HCT116 (cell line): ENCODE measurements around the gene RAD9A. TPM values are rescaled to one million over a fixed set of nuclear protein-coding genes. Genes with fewer than 3 reads are reported as not detected.

Source experiments
- ATAC-seq: fragments of 200-7000 bp; cut with Tn5 transposase; 2 replicates; pipeline ENCODE4 v1.9.1; 2020; ENCODE audit warnings: mild to moderate bottlenecking, moderate library complexity
- BruUV-seq: library from RNA; stranded (reverse); fragments of 400-500 nt; replicated peaks from 2 replicates; lab custom pipeline; 2021; lab: Mats Ljungman, UMichigan
- CTCF ChIA-PET: fragments of 300-600 bp; sonication (Branson Sonifier 250); formaldehyde crosslinking; loops from one replicate; lab custom pipeline; 2021; ENCODE audit warnings: antibody characterized with exemption; lab: Charles Lee
- POLR2A ChIA-PET: fragments of 300-600, 350-600 bp; sonication (Branson Sonifier 250); formaldehyde crosslinking; loops from one replicate; lab custom pipeline; 2021; ENCODE audit warnings: antibody characterized with exemption; lab: Charles Lee
- RAD21 ChIA-PET, 2 experiments: fragments of 300-600 bp; sonication (Branson Sonifier 250); formaldehyde crosslinking; loops; one replicate each; lab custom pipeline; 2023; ENCODE audit warnings: low total read pairs in 2 of 2; ENCODE audit not compliant: uncharacterized antibody in 2 of 2, unreplicated experiment in 2 of 2, low non-redundant PET in 1 of 2; lab: Charles Lee
- DNase-seq: peaks from one replicate; pipeline ENCODE4 v3.0.0-alpha.2; 2010; ENCODE audit warnings: low read depth, low spot score
- H2AFZ ChIP-seq: fragments of 200-600 bp; shearing (Covaris generic), sonication (generic); 2 replicates; pipeline ENCODE4 v1.6.1; 2017; ENCODE audit warnings: low read depth, mixed run types, mixed read lengths, antibody characterized with exemption, low read length; ENCODE audit not compliant: poor library complexity, severe bottlenecking
- H3K27ac ChIP-seq: 2 replicates; pipeline ENCODE4 v1.5.1; 2012; ENCODE audit warnings: low read depth, low read length
- H3K27me3 ChIP-seq: fragments of 200-600 bp; sonication (generic); 2 replicates; pipeline ENCODE4 v1.6.1; 2016; ENCODE audit warnings: mixed run types, low read length, mixed read lengths; ENCODE audit not compliant: insufficient read depth
- H3K36me3 ChIP-seq, 2 experiments: fragments of 200-500 bp in 1 of 2; fragments of 200-600 bp in 1 of 2; sonication (Bioruptor generic) in 1 of 2; sonication (generic) in 1 of 2; 2 replicates each; pipeline versions ENCODE4 v1.5.1 to v1.6.1; 2014 to 2016; ENCODE audit warnings: low read length in 2 of 2, inconsistent platforms in 1 of 2, mixed read lengths in 1 of 2, mixed run types in 1 of 2; ENCODE audit not compliant: insufficient read depth in 2 of 2, control insufficient read depth in 1 of 2
- H3K4me1 ChIP-seq, 2 experiments: fragments of 200-600 bp in 1 of 2; sonication (generic) in 1 of 2; 2 replicates each; pipeline versions ENCODE4 v1.5.1 to v1.6.1; 2012 to 2017; ENCODE audit warnings: low read length in 2 of 2, inconsistent platforms in 1 of 2, mild to moderate bottlenecking in 1 of 2, mixed read lengths in 1 of 2, mixed run types in 1 of 2, moderate library complexity in 1 of 2; ENCODE audit not compliant: insufficient read depth in 2 of 2, control insufficient read depth in 1 of 2
- H3K4me2 ChIP-seq: fragments of 200-600 bp; sonication (generic); 2 replicates; pipeline ENCODE4 v1.6.1; 2017; ENCODE audit warnings: mixed run types, low read length, mixed read lengths
- H3K4me3 ChIP-seq, 2 experiments: fragments of 200-600 bp in 1 of 2; sonication (generic) in 1 of 2; replicated peaks in 1 of 2; 2 replicates each; pipeline ENCODE4 v1.5.1; 2011 to 2016; ENCODE audit warnings: low read length in 2 of 2, control low read depth in 1 of 2, low read depth in 1 of 2, mild to moderate bottlenecking in 1 of 2, mixed read lengths in 1 of 2, mixed run types in 1 of 2
- H3K79me2 ChIP-seq: fragments of 200-600 bp; sonication (generic); 2 replicates; pipeline ENCODE4 v1.6.1; 2017; ENCODE audit warnings: mild to moderate bottlenecking, mixed run types, low read length, moderate library complexity, mixed read lengths; ENCODE audit not compliant: insufficient read depth
- H3K9ac ChIP-seq: fragments of 200-600 bp; sonication (generic); 2 replicates; pipeline ENCODE4 v1.6.1; 2016; ENCODE audit warnings: low read length, mixed read lengths
- H3K9me2 ChIP-seq: fragments of 200-600 bp; sonication (generic), shearing (Covaris generic); 2 replicates; pipeline ENCODE4 v1.6.1; 2017; ENCODE audit warnings: mixed run types, mild to moderate bottlenecking, moderate library complexity; ENCODE audit not compliant: insufficient read depth
- H3K9me3 ChIP-seq, 2 experiments: fragments of 200-500 bp in 1 of 2; fragments of 200-600 bp in 1 of 2; sonication (Bioruptor generic) in 1 of 2; sonication (generic) in 1 of 2; 2 replicates each; pipeline ENCODE4 v1.6.1; 2014 to 2017; ENCODE audit warnings: low read length in 2 of 2, mixed read lengths in 2 of 2, inconsistent platforms in 1 of 2, low read depth in 1 of 2, mild to moderate bottlenecking in 1 of 2, mixed run types in 1 of 2, moderate library complexity in 1 of 2; ENCODE audit not compliant: control insufficient read depth in 1 of 2, insufficient read depth in 1 of 2
- H4K20me1 ChIP-seq: fragments of 200-600 bp; sonication (generic), shearing (Covaris generic); 2 replicates; pipeline ENCODE4 v1.6.1; 2017; ENCODE audit warnings: mixed run types, mild to moderate bottlenecking, moderate library complexity; ENCODE audit not compliant: insufficient read depth
- ATF3 ChIP-seq: IDR thresholded peaks from 2 replicates; pipeline ENCODE4 v1.6.1; 2012
- CEBPB ChIP-seq: IDR thresholded peaks from 2 replicates; pipeline ENCODE4 v1.6.1; 2012; ENCODE audit warnings: low read depth
- CTCF ChIP-seq, 3 experiments: fragments of 200-600 bp in 1 of 3; sonication (generic) in 1 of 3; IDR thresholded peaks in 2 of 3; conservative IDR thresholded peaks in 1 of 3; 2 replicates each; pipeline ENCODE4 v1.5.1; 2012 to 2017; ENCODE audit warnings: low read depth in 2 of 3, low read length in 2 of 3, antibody characterized with exemption in 1 of 3, borderline replicate concordance in 1 of 3, control low read depth in 1 of 3, mild to moderate bottlenecking in 1 of 3, mixed read lengths in 1 of 3, mixed run types in 1 of 3, moderate library complexity in 1 of 3; ENCODE audit not compliant: insufficient read depth in 1 of 3
- EGR1 ChIP-seq: IDR thresholded peaks from 2 replicates; pipeline ENCODE4 v1.6.1; 2012; ENCODE audit warnings: low read depth
- ELF1 ChIP-seq: IDR thresholded peaks from 2 replicates; pipeline ENCODE4 v1.6.1; 2012; ENCODE audit warnings: low read depth, borderline replicate concordance
- EZH2phosphoT487 ChIP-seq: fragments of 200-600 bp; IDR thresholded peaks from 2 replicates; pipeline ENCODE4 v1.6.1; 2018; ENCODE audit warnings: antibody characterized with exemption, borderline replicate concordance
- FOSL1 ChIP-seq: IDR thresholded peaks from 2 replicates; pipeline ENCODE4 v1.6.1; 2012; ENCODE audit warnings: low read depth
- POLR2AphosphoS5 ChIP-seq: IDR thresholded peaks from 2 replicates; pipeline ENCODE4 v1.6.1; 2011; ENCODE audit warnings: mild to moderate bottlenecking, low read depth, low read length, moderate library complexity
- RAD21 ChIP-seq: IDR thresholded peaks from 2 replicates; pipeline ENCODE4 v1.6.1; 2012; ENCODE audit warnings: low read depth, mild to moderate bottlenecking
- SIN3A ChIP-seq: IDR thresholded peaks from 2 replicates; pipeline ENCODE4 v1.6.1; 2012; ENCODE audit warnings: low read depth
- SP1 ChIP-seq: IDR thresholded peaks from 2 replicates; pipeline ENCODE4 v1.6.1; 2012; ENCODE audit warnings: low read depth
- SRF ChIP-seq: IDR thresholded peaks from 2 replicates; pipeline ENCODE4 v1.6.1; 2012; ENCODE audit warnings: low read depth
- ZFX ChIP-seq: fragments of 450-650 bp; IDR thresholded peaks from 2 replicates; pipeline ENCODE4 v1.6.1; 2017
- intact Hi-C: fragments of 100-400 bp; cut with micrococcal nuclease; formaldehyde crosslinking; loops from 2 replicates; pipeline ENCODE4 v1.10.0; 2022
- total RNA-seq: library from RNA; stranded (reverse); gene quantifications from one replicate; pipeline ENCODE4 v1.2.1, GENCODE V29; 2021; ENCODE audit not compliant: unreplicated experiment

RAD9A gene
- total RNA-seq, 1 experiment from 2014 or later: 49.8 TPM

- H3K4me2 ChIP-seq: no peak overlapping the region
- H3K4me1 ChIP-seq: peaks cover 0 to 36% of the 10 kb centered on the region in 2 experiments; a peak in 2 of 4 replicates
- H3K9me3 ChIP-seq: no peaks in the 10 kb centered on the region
- peaks cover 22% of the 10 kb centered on the region for H3K79me2 ChIP-seq
- ATAC-seq (no peak), DNase-seq (no peak)
- BruUV-seq: no TSS peak
- intact Hi-C loops: no loop called here
- no peaks in the 10 kb centered on the region for H4K20me1 ChIP-seq
- no peaks in the 10 kb centered on the region for H3K27me3 ChIP-seq
- no peak overlapping the region for H2AFZ ChIP-seq
- no peak overlapping the region for H3K9ac ChIP-seq
- no peak overlapping the region for H3K4me3 ChIP-seq
- POLR2A ChIA-PET: no interaction called here
- TF ChIP-seq FOSL1 (no peak), RAD21 (no peak), POLR2AphosphoS5 (peak; percentile 34; the same call in 1 of the 2 replicates)
- H3K9me2 ChIP-seq: no peaks in the 10 kb centered on the region
- CTCF ChIA-PET: interaction anchor here (1.5 to 16.6 kb wide), 2 partner anchors 12 to 13 kb away, joined by 3 to 456 read pairs; partner anchors contain the start of gene CLCF1
- no peak overlapping the region for H3K27ac ChIP-seq
- RAD21 ChIA-PET: no interaction called here
- peaks cover 0 to 12% of the 10 kb centered on the region in 2 experiments; a peak in 2 of 4 replicates for H3K36me3 ChIP-seq
Measured at GRCh38 chr11:67364169-67364568, 27.6 kb upstream of the RAD9A start.

GRCh38 chr11:67364783-67365722, 26.7 kb upstream of the RAD9A start:
- no peaks in the 10 kb centered on the region for H3K9me2 ChIP-seq
- no peaks in the 10 kb centered on the region for H3K9me3 ChIP-seq
- BruUV-seq: no TSS peak
- CTCF ChIA-PET: interaction anchor here (1.5 to 16.6 kb wide), 2 partner anchors 11 to 14 kb away, joined by 3 to 456 read pairs; partner anchors contain the start of gene CLCF1
- H3K4me3 ChIP-seq: no peak overlapping the region
- no peak overlapping the region for H3K4me2 ChIP-seq
- intact Hi-C loops: no loop called here
- H3K27ac ChIP-seq: no peak overlapping the region; the same call in 1 of the 2 replicates
- peaks cover 30% of the 10 kb centered on the region for H3K79me2 ChIP-seq
- no peak for ATAC-seq
- peaks cover 0 to 12% of the 10 kb centered on the region in 2 experiments; a peak in 2 of 4 replicates for H3K36me3 ChIP-seq
- RAD21 ChIA-PET: no interaction called here
- H4K20me1 ChIP-seq: no peaks in the 10 kb centered on the region
- peaks cover 0 to 44% of the 10 kb centered on the region in 2 experiments; a peak in 2 of 4 replicates for H3K4me1 ChIP-seq
- H2AFZ ChIP-seq: no peak overlapping the region
- H3K9ac ChIP-seq: no peak overlapping the region
- POLR2A ChIA-PET: no interaction called here
- TF ChIP-seq ELF1: no peak
- TF ChIP-seq CTCF (IDR thresholded peaks at IDR 0.05 in 2 of 3, conservative IDR thresholded peaks at IDR 0.05 in 1 of 3; ENCODE audit: borderline replicate concordance in 1 of 3, insufficient read depth in 1 of 3, low read depth in 2 of 3, low read length in 2 of 3): no peak
- TF ChIP-seq EZH2phosphoT487: no peak
- TF ChIP-seq ATF3: no peak
- TF ChIP-seq ZFX: no peak
- no peak for TF ChIP-seq SIN3A
- TF ChIP-seq SP1: no peak
- TF ChIP-seq SRF: no peak
- TF ChIP-seq EGR1: no peak
- TF ChIP-seq CEBPB: no peak
- TF ChIP-seq RAD21: no peak
- TF ChIP-seq, all 23 proteins: peak for 0
- H3K27me3 ChIP-seq: no peaks in the 10 kb centered on the region
- no peak for DNase-seq
